HFFc6 (cell line): Measurements from ENCODE around the gene THSD7B. TPM values are rescaled to one million over a fixed set of nuclear protein-coding genes. Genes with fewer than 3 reads are reported as not detected.

Experiments
- DNase-seq: peaks from one replicate; pipeline ENCODE4 v3.0.0-alpha.2; 2018
- H3K27ac Mint-ChIP-seq: 2 replicates; pipeline ENCODE4 v1.8.0; 2020; ENCODE audit warnings: mild to moderate bottlenecking, mixed read lengths
- H3K27me3 Mint-ChIP-seq: 2 replicates; pipeline ENCODE4 v1.8.0; 2021; ENCODE audit warnings: mild to moderate bottlenecking, moderate library complexity, mixed read lengths; ENCODE audit not compliant: insufficient read depth
- H3K36me3 Mint-ChIP-seq: 2 replicates; pipeline ENCODE4 v1.8.0; 2021; ENCODE audit warnings: low read depth, mixed read lengths
- H3K4me1 Mint-ChIP-seq: 2 replicates; pipeline ENCODE4 v1.8.0; 2020; ENCODE audit warnings: low read depth, mixed read lengths
- H3K4me3 Mint-ChIP-seq: 2 replicates; pipeline ENCODE4 v1.8.0; 2020; ENCODE audit warnings: mild to moderate bottlenecking, moderate library complexity, mixed read lengths
- H3K9me3 Mint-ChIP-seq: 2 replicates; pipeline ENCODE4 v1.8.0; 2020; ENCODE audit warnings: mild to moderate bottlenecking, mixed read lengths
- total RNA-seq, 6 experiments: library from RNA; stranded (reverse); fragmentation: NEBNext Ultra II Directional; extraction: Animal tissue kit (Norgen Biotek cat#: 25700); gene quantifications; 2 replicates in 1 of 6; 3 replicates in 5 of 6; pipeline ENCODE4 v1.2.3, GENCODE V29; 2021
- TF ChIP-seq, protein P1 (sequence below): fragments of 200-600 bp; sonication (generic); IDR thresholded peaks from 2 replicates; pipeline ENCODE4 v1.5.0; 2021; ENCODE audit warnings: antibody characterized with exemption, mild to moderate bottlenecking

THSD7B gene
- total RNA-seq, 6 experiments from 2014 or later: 0.10 to 0.25 (median 0.22) TPM; not detected in 2

DNA sequence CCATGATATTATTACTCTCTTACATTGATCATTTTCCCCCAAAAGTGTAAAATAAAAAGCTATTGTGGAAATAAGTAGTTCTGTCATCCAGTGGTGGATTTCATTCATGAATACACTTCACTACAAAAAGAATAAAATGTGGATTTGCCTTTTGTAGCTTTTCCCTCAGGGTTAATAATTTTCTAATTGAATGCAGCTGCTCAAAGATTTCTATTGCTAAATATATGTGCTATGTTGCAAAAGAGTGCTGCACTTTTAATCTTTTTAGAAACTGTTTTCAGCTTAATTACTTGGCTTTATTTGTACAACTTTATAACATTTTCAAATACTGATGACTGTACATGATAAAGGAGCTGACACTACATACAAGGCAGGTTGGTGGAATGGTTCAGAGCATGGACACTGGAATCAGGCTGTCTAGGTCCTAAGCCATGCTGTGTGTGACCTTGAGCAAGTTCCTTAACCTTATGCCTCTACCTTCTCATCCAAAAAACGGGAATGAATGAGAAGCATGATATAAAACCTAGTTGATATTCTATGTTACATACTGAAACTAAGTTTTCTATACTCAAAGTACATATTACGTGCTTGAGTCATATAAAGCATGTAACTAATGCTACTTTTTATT lies 128.8 kb downstream of the THSD7B start:
- no peak overlapping the region for H3K4me3 Mint-ChIP-seq
- TF ChIP-seq, protein P1, sequence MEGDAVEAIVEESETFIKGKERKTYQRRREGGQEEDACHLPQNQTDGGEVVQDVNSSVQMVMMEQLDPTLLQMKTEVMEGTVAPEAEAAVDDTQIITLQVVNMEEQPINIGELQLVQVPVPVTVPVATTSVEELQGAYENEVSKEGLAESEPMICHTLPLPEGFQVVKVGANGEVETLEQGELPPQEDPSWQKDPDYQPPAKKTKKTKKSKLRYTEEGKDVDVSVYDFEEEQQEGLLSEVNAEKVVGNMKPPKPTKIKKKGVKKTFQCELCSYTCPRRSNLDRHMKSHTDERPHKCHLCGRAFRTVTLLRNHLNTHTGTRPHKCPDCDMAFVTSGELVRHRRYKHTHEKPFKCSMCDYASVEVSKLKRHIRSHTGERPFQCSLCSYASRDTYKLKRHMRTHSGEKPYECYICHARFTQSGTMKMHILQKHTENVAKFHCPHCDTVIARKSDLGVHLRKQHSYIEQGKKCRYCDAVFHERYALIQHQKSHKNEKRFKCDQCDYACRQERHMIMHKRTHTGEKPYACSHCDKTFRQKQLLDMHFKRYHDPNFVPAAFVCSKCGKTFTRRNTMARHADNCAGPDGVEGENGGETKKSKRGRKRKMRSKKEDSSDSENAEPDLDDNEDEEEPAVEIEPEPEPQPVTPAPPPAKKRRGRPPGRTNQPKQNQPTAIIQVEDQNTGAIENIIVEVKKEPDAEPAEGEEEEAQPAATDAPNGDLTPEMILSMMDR: no peak
- no peak overlapping the region for H3K27ac Mint-ChIP-seq
- no peaks in the 10 kb centered on the region for H3K4me1 Mint-ChIP-seq
- H3K27me3 Mint-ChIP-seq: no peaks in the 10 kb centered on the region; the same call in 1 of the 2 replicates
- H3K9me3 Mint-ChIP-seq: peaks cover 28% of the 10 kb centered on the region
- DNase-seq: no peak
- no peaks in the 10 kb centered on the region for H3K36me3 Mint-ChIP-seq

DNA sequence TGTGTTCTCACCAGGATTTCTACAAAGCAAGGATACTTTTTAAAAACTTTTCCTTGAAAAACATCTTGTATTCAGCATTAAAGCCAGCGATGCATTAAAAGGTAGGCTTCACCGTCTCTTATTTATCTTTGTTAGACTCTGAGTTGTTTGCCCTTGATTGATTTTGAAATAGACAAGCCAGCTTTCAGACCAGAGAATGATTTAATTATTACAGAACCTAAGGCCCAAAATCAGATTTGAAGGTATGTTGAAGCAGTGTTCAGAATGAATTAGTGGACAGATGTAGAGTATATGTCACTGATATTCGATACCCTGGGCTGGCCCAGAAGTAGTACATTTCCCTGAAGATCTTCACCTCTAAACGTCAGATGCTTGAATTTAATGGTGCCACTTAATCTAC lies 136.4 kb downstream of the THSD7B start:
- H3K9me3 Mint-ChIP-seq: peaks cover 35% of the 10 kb centered on the region
- H3K36me3 Mint-ChIP-seq: no peaks in the 10 kb centered on the region
- H3K4me1 Mint-ChIP-seq: no peaks in the 10 kb centered on the region
- TF ChIP-seq, protein P1: no peak
- H3K4me3 Mint-ChIP-seq: no peak overlapping the region
- DNase-seq: no peak
- H3K27me3 Mint-ChIP-seq: no peaks in the 10 kb centered on the region; the same call in none of the 2 replicates
- no peak overlapping the region for H3K27ac Mint-ChIP-seq

DNA sequence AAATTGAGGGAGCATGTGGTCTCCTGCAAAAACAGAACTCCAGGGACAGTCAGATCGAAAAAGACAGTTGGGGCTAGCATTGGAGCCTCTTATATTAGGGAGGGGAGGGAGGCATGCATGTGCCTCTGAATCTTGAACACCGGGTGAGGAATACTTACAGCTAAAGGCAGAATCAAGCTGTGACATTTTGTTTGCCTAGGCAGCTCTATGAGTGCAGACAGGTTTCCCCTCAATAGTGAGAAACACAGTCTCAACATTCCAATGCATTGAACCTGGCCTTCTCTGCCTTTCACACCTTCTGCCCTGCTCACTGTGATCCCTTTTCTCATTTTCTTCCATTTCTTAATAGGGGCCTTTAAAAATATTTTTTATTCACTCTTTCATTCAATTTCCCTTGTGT lies 140.4 kb downstream of the THSD7B start:
- Mint-ChIP-seq H3K4me1 (no peaks in the 10 kb centered on the region), H3K4me3 (no peak overlapping the region), H3K36me3 (no peaks in the 10 kb centered on the region), H3K9me3 (peaks cover 38% of the 10 kb centered on the region), H3K27ac (no peak overlapping the region), H3K27me3 (no peaks in the 10 kb centered on the region; the same call in none of the 2 replicates)
- DNase-seq: no peak
- TF ChIP-seq, protein P1: no peak

DNA sequence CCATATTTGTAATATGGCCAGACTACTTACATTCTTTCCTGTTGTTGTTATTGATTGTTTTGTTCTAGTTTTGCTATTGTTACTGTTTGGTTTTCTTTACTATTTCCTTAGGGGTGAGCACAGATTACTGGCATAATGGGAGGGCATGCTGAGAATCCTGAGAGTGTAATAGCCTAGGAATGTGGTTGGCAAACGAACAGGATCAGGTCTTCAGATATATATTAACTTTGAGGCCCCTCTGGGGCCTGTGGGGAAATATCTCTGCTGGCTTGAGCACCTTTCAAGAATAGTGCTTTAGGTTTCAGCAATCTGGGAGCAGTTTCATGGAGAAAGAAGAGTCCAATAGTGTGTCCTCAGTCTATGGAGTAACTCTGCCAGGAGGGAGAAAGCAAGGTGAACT lies 144.4 kb downstream of the THSD7B start:
- TF ChIP-seq, protein P1: no peak
- no peak for DNase-seq
- Mint-ChIP-seq H3K27ac (no peak overlapping the region), H3K27me3 (no peaks in the 10 kb centered on the region; the same call in 1 of the 2 replicates), H3K4me1 (no peaks in the 10 kb centered on the region), H3K9me3 (peaks cover 31% of the 10 kb centered on the region), H3K4me3 (no peak overlapping the region), H3K36me3 (no peaks in the 10 kb centered on the region)

DNA sequence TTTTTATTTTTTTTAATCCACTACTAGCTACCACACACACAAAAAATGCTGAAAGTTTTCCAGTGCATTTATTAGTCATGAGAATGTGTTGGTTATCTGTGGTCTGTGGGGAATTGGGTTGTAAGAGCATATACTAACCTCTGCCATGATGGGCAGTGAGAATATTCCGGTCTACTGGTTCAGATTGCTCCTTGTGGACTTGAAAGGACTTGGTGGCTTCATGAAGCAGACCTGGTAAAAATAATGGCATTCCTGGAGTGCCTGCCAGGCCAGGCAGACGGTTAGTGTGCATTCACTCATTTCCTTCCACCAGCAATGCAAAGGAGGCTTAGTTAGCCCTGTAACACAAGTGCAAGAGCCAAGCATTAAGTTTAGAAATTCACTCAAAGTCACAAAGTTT lies 150.8 kb downstream of the THSD7B start:
- no peaks in the 10 kb centered on the region; the same call in 1 of the 2 replicates for H3K27me3 Mint-ChIP-seq
- H3K4me3 Mint-ChIP-seq: no peak overlapping the region
- H3K27ac Mint-ChIP-seq: no peak overlapping the region
- no peaks in the 10 kb centered on the region for H3K36me3 Mint-ChIP-seq
- H3K9me3 Mint-ChIP-seq: peaks cover 35% of the 10 kb centered on the region
- H3K4me1 Mint-ChIP-seq: no peaks in the 10 kb centered on the region
- DNase-seq: no peak
- TF ChIP-seq, protein P1: no peak
